Liver (tissue), 9 donors: Measurements from ENCODE around the gene FBXO7. TPM values are rescaled to one million over a fixed set of nuclear protein-coding genes. Genes with fewer than 3 reads are reported as not detected.

Experiments
- DNase-seq: peaks from one replicate; pipeline ENCODE4 v3.0.0-alpha.2; 2017; ENCODE audit warnings: low spot score
- H3K27ac ChIP-seq, 2 donors: one replicate each; pipeline ENCODE4 v1.7.0; 2013; ENCODE audit warnings: inconsistent platforms in 2 of 2, low read length in 2 of 2, control low read depth in 1 of 2, low read depth in 1 of 2, mild to moderate bottlenecking in 1 of 2
- H3K27me3 ChIP-seq, 4 donors: one replicate each; pipeline versions ENCODE4 v1.6.1 to v1.7.0; 2013; ENCODE audit warnings: low read length in 3 of 4, inconsistent platforms in 1 of 4, mild to moderate bottlenecking in 1 of 4, moderate library complexity in 1 of 4; ENCODE audit not compliant: control insufficient read depth in 4 of 4, insufficient read depth in 4 of 4
- H3K36me3 ChIP-seq, 4 donors: one replicate each; pipeline versions ENCODE4 v1.6.1 to v1.7.0; 2013; ENCODE audit warnings: low read length in 3 of 4, mild to moderate bottlenecking in 3 of 4, low read depth in 1 of 4, moderate library complexity in 1 of 4; ENCODE audit not compliant: control insufficient read depth in 4 of 4, insufficient read depth in 3 of 4
- H3K4me1 ChIP-seq, 4 donors: one replicate each; pipeline versions ENCODE4 v1.6.1 to v1.7.0; 2013; ENCODE audit warnings: low read length in 3 of 4, mild to moderate bottlenecking in 3 of 4, moderate library complexity in 1 of 4; ENCODE audit not compliant: control insufficient read depth in 4 of 4, insufficient read depth in 4 of 4
- H3K4me3 ChIP-seq, 3 donors: one replicate each; pipeline versions ENCODE4 v1.6.1 to v1.7.0; 2013; ENCODE audit warnings: low read length in 3 of 3, control low read depth in 1 of 3, low read depth in 1 of 3, mild to moderate bottlenecking in 1 of 3
- H3K9ac ChIP-seq, 2 donors: one replicate each; pipeline ENCODE4 v1.7.0; 2013; ENCODE audit warnings: low read length in 2 of 2, mild to moderate bottlenecking in 2 of 2, moderate library complexity in 2 of 2, control low read depth in 1 of 2, low read depth in 1 of 2
- H3K9me3 ChIP-seq, 4 donors: one replicate each; pipeline versions ENCODE4 v1.6.1 to v1.7.0; 2013; ENCODE audit warnings: low read length in 3 of 4; ENCODE audit not compliant: control insufficient read depth in 4 of 4
- EGR1 ChIP-seq, 2 donors: IDR thresholded peaks; 2 replicates each; pipeline ENCODE4 v1.6.1; 2016 to 2018; ENCODE audit warnings: antibody characterized with exemption in 2 of 2, low read depth in 2 of 2
- FOXA1 ChIP-seq: IDR thresholded peaks from 2 replicates; pipeline ENCODE4 v1.6.1; 2016; ENCODE audit warnings: antibody characterized with exemption
- FOXA2 ChIP-seq: IDR thresholded peaks from 2 replicates; pipeline ENCODE4 v1.6.1; 2016; ENCODE audit warnings: antibody characterized with exemption
- GABPA ChIP-seq, 2 donors: IDR thresholded peaks in 1 of 2; conservative IDR thresholded peaks in 1 of 2; 2 replicates each; pipeline ENCODE4 v1.6.1; 2016; ENCODE audit warnings: antibody characterized with exemption in 2 of 2, mild to moderate bottlenecking in 1 of 2, moderate library complexity in 1 of 2
- HNF4A ChIP-seq, 2 donors: conservative IDR thresholded peaks; 2 replicates each; pipeline ENCODE4 v1.6.1; 2016; ENCODE audit warnings: antibody characterized with exemption in 2 of 2, mild to moderate bottlenecking in 2 of 2
- NR2F2 ChIP-seq: IDR thresholded peaks from 2 replicates; pipeline ENCODE4 v1.6.1; 2016; ENCODE audit warnings: antibody characterized with exemption
- RAD21 ChIP-seq, 2 donors: IDR thresholded peaks; 2 replicates each; pipeline ENCODE4 v1.6.1; 2016; ENCODE audit warnings: antibody characterized with exemption in 2 of 2, mild to moderate bottlenecking in 2 of 2
- RXRA ChIP-seq, 2 donors: IDR thresholded peaks; 2 replicates each; pipeline ENCODE4 v1.6.1; 2017 to 2018; ENCODE audit warnings: antibody characterized with exemption in 2 of 2, mild to moderate bottlenecking in 1 of 2
- SP1 ChIP-seq: IDR thresholded peaks from 2 replicates; pipeline ENCODE4 v1.6.1; 2018; ENCODE audit warnings: antibody characterized with exemption, mild to moderate bottlenecking
- YY1 ChIP-seq: IDR thresholded peaks from 2 replicates; pipeline ENCODE4 v1.6.1; 2016; ENCODE audit warnings: antibody characterized with exemption, mild to moderate bottlenecking
- WGBS: extraction: QIAGEN DNeasy Blood & Tissue Kit; methylation state at CpG from one replicate; pipeline ENCODE4 v1.1.7; 2013; 5-methylcytosine and 5-hydroxymethylcytosine counted together
- polyA plus RNA-seq, 2 donors: library from polyadenylated mRNA; stranded (reverse) in 1 of 2; unstranded in 1 of 2; fragments of 200-250 nt in 1 of 2; fragments of >200 nt in 1 of 2; fragmentation: Nextera tagmentation in 1 of 2; extraction: Ambion mirVana in 1 of 2; gene quantifications; one replicate each; pipeline versions ENCODE4 v1.2.1 to v1.2.3, GENCODE V29; 2013 to 2015
- total RNA-seq, 2 donors: library from RNA; depleted of rRNA; stranded (reverse); fragments of >200 nt; gene quantifications; one replicate each; pipeline ENCODE4 v1.2.3, GENCODE V29; 2014
- TF ChIP-seq, protein P1 (sequence below): IDR thresholded peaks from 2 replicates; pipeline ENCODE4 v1.6.1; 2016; ENCODE audit warnings: antibody characterized with exemption, mild to moderate bottlenecking
- TF ChIP-seq, protein P2 (sequence below): fragments of 150-350 bp; IDR thresholded peaks from 2 replicates; pipeline ENCODE4 v1.5.1; 2017; ENCODE audit warnings: improper control_type of control experiment, low read depth, low read length; ENCODE audit not compliant: missing input control
- TF ChIP-seq, protein P3 (sequence below): IDR thresholded peaks from 2 replicates; pipeline ENCODE4 v1.6.1; 2016; ENCODE audit warnings: antibody characterized with exemption
- TF ChIP-seq, protein P4 (sequence below): IDR thresholded peaks from 2 replicates; pipeline ENCODE4 v1.6.1; 2016; ENCODE audit warnings: antibody characterized with exemption
- TF ChIP-seq, protein P5 (sequence below): IDR thresholded peaks from 2 replicates; pipeline ENCODE4 v1.6.1; 2016; ENCODE audit warnings: antibody characterized with exemption
- donor health status: healthy.
- donor health status: healthy.
- donor health status: healthy.
- donor health status: healthy.
- donor health status: healthy.

FBXO7 gene
- total and polyA plus RNA-seq, 4 donors: 37.9 to 179 (median 50.8) TPM

DNA sequence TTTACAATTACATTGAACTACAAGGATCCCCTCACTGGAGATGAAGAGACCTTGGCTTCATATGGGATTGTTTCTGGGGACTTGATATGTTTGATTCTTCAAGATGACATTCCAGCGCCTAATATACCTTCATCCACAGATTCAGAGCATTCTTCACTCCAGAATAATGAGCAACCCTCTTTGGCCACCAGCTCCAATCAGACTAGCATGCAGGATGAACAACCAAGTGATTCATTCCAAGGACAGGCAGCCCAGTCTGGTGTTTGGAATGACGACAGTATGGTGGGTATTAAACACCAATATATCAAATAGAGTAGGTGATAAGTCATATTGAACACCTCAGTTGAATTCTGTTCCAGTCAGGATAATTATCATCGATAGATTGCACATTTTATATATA lies 4.4 kb downstream of the FBXO7 start:
- peaks cover 0 to 16% (median 2%) of the 10 kb centered on the region in 4 donors for H3K36me3 ChIP-seq
- no peak for TF ChIP-seq FOXA1
- TF ChIP-seq, protein P1, sequence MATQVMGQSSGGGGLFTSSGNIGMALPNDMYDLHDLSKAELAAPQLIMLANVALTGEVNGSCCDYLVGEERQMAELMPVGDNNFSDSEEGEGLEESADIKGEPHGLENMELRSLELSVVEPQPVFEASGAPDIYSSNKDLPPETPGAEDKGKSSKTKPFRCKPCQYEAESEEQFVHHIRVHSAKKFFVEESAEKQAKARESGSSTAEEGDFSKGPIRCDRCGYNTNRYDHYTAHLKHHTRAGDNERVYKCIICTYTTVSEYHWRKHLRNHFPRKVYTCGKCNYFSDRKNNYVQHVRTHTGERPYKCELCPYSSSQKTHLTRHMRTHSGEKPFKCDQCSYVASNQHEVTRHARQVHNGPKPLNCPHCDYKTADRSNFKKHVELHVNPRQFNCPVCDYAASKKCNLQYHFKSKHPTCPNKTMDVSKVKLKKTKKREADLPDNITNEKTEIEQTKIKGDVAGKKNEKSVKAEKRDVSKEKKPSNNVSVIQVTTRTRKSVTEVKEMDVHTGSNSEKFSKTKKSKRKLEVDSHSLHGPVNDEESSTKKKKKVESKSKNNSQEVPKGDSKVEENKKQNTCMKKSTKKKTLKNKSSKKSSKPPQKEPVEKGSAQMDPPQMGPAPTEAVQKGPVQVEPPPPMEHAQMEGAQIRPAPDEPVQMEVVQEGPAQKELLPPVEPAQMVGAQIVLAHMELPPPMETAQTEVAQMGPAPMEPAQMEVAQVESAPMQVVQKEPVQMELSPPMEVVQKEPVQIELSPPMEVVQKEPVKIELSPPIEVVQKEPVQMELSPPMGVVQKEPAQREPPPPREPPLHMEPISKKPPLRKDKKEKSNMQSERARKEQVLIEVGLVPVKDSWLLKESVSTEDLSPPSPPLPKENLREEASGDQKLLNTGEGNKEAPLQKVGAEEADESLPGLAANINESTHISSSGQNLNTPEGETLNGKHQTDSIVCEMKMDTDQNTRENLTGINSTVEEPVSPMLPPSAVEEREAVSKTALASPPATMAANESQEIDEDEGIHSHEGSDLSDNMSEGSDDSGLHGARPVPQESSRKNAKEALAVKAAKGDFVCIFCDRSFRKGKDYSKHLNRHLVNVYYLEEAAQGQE: no peak
- TF ChIP-seq RAD21 (IDR thresholded peaks at IDR 0.05): no peak
- no peak for TF ChIP-seq FOXA2
- no peak for TF ChIP-seq HNF4A (conservative IDR thresholded peaks at IDR 0.05)
- TF ChIP-seq, protein P2, sequence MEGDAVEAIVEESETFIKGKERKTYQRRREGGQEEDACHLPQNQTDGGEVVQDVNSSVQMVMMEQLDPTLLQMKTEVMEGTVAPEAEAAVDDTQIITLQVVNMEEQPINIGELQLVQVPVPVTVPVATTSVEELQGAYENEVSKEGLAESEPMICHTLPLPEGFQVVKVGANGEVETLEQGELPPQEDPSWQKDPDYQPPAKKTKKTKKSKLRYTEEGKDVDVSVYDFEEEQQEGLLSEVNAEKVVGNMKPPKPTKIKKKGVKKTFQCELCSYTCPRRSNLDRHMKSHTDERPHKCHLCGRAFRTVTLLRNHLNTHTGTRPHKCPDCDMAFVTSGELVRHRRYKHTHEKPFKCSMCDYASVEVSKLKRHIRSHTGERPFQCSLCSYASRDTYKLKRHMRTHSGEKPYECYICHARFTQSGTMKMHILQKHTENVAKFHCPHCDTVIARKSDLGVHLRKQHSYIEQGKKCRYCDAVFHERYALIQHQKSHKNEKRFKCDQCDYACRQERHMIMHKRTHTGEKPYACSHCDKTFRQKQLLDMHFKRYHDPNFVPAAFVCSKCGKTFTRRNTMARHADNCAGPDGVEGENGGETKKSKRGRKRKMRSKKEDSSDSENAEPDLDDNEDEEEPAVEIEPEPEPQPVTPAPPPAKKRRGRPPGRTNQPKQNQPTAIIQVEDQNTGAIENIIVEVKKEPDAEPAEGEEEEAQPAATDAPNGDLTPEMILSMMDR: no peak
- TF ChIP-seq SP1: no peak
- TF ChIP-seq, protein P3, sequence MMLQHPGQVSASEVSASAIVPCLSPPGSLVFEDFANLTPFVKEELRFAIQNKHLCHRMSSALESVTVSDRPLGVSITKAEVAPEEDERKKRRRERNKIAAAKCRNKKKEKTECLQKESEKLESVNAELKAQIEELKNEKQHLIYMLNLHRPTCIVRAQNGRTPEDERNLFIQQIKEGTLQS: no peak
- TF ChIP-seq, protein P4, sequence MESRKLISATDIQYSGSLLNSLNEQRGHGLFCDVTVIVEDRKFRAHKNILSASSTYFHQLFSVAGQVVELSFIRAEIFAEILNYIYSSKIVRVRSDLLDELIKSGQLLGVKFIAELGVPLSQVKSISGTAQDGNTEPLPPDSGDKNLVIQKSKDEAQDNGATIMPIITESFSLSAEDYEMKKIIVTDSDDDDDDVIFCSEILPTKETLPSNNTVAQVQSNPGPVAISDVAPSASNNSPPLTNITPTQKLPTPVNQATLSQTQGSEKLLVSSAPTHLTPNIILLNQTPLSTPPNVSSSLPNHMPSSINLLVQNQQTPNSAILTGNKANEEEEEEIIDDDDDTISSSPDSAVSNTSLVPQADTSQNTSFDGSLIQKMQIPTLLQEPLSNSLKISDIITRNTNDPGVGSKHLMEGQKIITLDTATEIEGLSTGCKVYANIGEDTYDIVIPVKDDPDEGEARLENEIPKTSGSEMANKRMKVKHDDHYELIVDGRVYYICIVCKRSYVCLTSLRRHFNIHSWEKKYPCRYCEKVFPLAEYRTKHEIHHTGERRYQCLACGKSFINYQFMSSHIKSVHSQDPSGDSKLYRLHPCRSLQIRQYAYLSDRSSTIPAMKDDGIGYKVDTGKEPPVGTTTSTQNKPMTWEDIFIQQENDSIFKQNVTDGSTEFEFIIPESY: no peak
- no peak for TF ChIP-seq YY1
- TF ChIP-seq RXRA (IDR thresholded peaks at IDR 0.05): no peak
- TF ChIP-seq GABPA (IDR thresholded peaks at IDR 0.05 in 1 of 2, conservative IDR thresholded peaks at IDR 0.05 in 1 of 2): no peak
- no peak for TF ChIP-seq NR2F2
- TF ChIP-seq EGR1 (IDR thresholded peaks at IDR 0.05; ENCODE audit: low read depth in 2 of 2): no peak
- TF ChIP-seq, protein P5, sequence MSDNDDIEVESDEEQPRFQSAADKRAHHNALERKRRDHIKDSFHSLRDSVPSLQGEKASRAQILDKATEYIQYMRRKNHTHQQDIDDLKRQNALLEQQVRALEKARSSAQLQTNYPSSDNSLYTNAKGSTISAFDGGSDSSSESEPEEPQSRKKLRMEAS: no peak
- no peak for DNase-seq
- no peaks in the 10 kb centered on the region for H3K27me3 ChIP-seq
- no peak overlapping the region for H3K4me3 ChIP-seq
- 97% methylated on average over 3 of the region's 3 CpGs for WGBS
- peaks cover 9 to 25% (median 18%) of the 10 kb centered on the region in 4 donors for H3K4me1 ChIP-seq
- no peaks in the 10 kb centered on the region for H3K9me3 ChIP-seq
- H3K9ac ChIP-seq: no peak overlapping the region
- H3K27ac ChIP-seq: no peak overlapping the region

DNA sequence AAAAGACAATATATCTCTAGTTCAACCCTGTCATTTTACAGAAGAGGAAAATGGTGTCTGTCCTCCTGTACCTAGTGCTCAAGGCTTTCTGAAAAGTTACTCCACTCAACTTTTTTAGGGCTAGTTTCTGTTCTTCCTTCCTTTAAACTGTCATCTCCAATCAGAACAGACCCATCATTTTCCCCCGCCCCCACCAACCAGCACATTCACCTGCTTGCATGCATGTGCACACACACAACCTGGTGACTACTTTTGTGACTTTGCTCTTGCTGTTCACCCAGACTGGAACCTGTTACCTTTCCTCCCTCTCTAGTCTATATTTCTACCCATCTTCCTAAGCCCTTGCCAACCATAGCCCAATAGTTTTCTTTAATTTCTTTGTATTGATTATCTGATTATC lies 5.6 kb downstream of the FBXO7 start:
- no peak overlapping the region for H3K9ac ChIP-seq
- no peak for DNase-seq
- H3K36me3 ChIP-seq: peaks cover 0 to 26% (median 11%) of the 10 kb centered on the region in 4 donors
- no peak overlapping the region for H3K27ac ChIP-seq
- no peaks in the 10 kb centered on the region for H3K9me3 ChIP-seq
- 93% methylated on average over 1 of the region's 1 CpG for WGBS
- H3K4me3 ChIP-seq: no peak overlapping the region
- no peaks in the 10 kb centered on the region for H3K27me3 ChIP-seq
- H3K4me1 ChIP-seq: peaks cover 9 to 20% (median 15%) of the 10 kb centered on the region in 4 donors
- TF ChIP-seq NR2F2 (no peak), GABPA (IDR thresholded peaks at IDR 0.05 in 1 of 2, conservative IDR thresholded peaks at IDR 0.05 in 1 of 2) (no peak), RXRA (IDR thresholded peaks at IDR 0.05) (no peak)
- TF ChIP-seq, protein P2: no peak
- TF ChIP-seq, protein P1: no peak
- TF ChIP-seq, protein P4: no peak
